Nephron progenitor cell (in vitro differentiated cells): ENCODE results near the gene XCL1.

Source experiments
- DNase-seq: peaks from one replicate; pipeline ENCODE4 v3.0.0; 2021
- H3K27ac Mint-ChIP-seq: 2 replicates; pipeline ENCODE4 v1.8.0; 2021; ENCODE audit warnings: mild to moderate bottlenecking, moderate library complexity, mixed read lengths
- H3K27me3 Mint-ChIP-seq: 2 replicates; pipeline ENCODE4 v1.8.0; 2021; ENCODE audit warnings: mild to moderate bottlenecking, low read depth, mixed read lengths; ENCODE audit not compliant: poor library complexity
- H3K36me3 Mint-ChIP-seq: 2 replicates; pipeline ENCODE4 v1.8.0; 2021; ENCODE audit warnings: low read depth, mixed read lengths
- H3K4me1 Mint-ChIP-seq: 2 replicates; pipeline ENCODE4 v1.8.0; 2021; ENCODE audit warnings: mixed read lengths
- H3K4me3 Mint-ChIP-seq: 2 replicates; pipeline ENCODE4 v1.8.0; 2021; ENCODE audit warnings: mild to moderate bottlenecking, moderate library complexity, mixed read lengths
- H3K9me3 Mint-ChIP-seq: 2 replicates; pipeline ENCODE4 v1.8.0; 2021; ENCODE audit warnings: mild to moderate bottlenecking, moderate library complexity, mixed read lengths
- TF ChIP-seq, protein P1 (sequence below): fragments of 200-600 bp; sonication (generic); IDR thresholded peaks from 2 replicates; pipeline ENCODE4 v1.5.0; 2021; ENCODE audit warnings: antibody characterized with exemption

The XCL1 gene

DNA sequence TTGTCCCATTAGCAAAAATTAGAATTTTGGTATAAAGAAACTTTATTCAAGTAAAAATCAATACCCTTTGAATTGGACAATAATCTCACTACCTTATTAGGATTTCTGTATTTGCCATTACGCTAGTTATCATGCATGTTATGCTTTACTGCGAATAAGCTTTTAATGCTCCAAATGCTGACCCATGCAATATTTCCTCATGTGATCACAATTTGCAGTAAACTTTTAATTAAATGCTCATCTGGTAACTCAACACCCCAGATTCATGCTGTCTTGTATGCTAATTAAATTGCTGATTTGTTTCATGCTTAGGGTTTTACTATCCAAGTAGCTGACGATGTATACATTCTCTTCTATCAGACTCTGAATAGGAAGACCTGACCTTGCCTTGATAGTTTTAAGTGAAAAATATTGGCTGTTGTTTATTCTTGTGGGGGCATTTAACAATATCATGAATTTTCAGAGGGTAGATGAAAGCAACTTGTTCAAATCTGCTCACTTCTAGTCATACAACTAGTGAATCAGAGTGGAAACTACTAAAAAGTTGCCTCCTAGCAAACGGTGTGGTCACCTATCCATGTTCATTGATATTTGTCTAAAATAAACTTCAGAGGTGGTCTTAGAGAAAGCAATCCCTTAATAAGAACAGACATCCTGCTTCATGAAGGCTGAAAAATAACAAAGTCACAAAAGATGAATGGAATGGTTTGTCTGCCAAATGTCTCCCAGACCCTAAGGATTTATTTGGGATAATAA is 5.6 kb downstream of the XCL1 start:
- H3K36me3 Mint-ChIP-seq = no peaks in the 10 kb centered on the region
- no peaks in the 10 kb centered on the region for H3K27me3 Mint-ChIP-seq
- no peak for DNase-seq
- no peak overlapping the region for H3K4me3 Mint-ChIP-seq
- TF ChIP-seq, protein P1, sequence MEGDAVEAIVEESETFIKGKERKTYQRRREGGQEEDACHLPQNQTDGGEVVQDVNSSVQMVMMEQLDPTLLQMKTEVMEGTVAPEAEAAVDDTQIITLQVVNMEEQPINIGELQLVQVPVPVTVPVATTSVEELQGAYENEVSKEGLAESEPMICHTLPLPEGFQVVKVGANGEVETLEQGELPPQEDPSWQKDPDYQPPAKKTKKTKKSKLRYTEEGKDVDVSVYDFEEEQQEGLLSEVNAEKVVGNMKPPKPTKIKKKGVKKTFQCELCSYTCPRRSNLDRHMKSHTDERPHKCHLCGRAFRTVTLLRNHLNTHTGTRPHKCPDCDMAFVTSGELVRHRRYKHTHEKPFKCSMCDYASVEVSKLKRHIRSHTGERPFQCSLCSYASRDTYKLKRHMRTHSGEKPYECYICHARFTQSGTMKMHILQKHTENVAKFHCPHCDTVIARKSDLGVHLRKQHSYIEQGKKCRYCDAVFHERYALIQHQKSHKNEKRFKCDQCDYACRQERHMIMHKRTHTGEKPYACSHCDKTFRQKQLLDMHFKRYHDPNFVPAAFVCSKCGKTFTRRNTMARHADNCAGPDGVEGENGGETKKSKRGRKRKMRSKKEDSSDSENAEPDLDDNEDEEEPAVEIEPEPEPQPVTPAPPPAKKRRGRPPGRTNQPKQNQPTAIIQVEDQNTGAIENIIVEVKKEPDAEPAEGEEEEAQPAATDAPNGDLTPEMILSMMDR = no peak
- H3K4me1 Mint-ChIP-seq = peaks cover 42% of the 10 kb centered on the region
- H3K9me3 Mint-ChIP-seq = no peaks in the 10 kb centered on the region
- no peak overlapping the region for H3K27ac Mint-ChIP-seq

DNA sequence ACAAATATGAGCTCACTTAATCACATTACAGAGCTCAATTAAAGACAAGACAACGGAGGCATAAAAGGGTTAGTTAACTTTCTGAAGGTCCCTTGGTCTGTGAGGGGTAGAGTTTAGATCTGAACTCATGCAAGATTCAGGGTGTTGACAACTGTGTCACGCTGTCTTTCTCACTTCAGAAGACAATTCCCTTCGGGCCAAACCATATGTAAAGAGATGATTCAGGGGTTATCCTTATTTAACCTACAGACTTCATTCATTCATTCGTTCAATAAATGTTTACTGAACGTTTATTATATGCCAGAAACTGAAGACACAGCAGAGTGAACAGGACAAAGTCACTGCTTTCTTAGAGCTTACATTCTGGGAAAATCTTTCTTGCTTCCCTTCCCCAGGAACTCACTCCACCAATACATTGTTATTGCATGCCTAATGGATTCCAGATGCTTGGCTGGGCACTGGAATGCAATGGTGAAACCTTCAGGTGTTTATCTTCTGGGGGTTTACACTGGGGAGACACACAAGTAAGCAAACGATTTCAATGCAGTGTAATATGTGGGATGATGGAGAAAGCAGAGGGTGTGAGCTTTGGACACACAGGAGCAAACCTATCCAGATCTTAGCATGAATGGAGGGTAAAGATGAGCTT is 6.4 kb downstream of the XCL1 start:
- no peaks in the 10 kb centered on the region for H3K27me3 Mint-ChIP-seq
- H3K4me3 Mint-ChIP-seq = no peak overlapping the region
- DNase-seq = peak; percentile 22
- TF ChIP-seq, protein P1 = no peak
- peak overlapping the region; percentile 24 for H3K27ac Mint-ChIP-seq
- H3K36me3 Mint-ChIP-seq = no peaks in the 10 kb centered on the region
- peaks cover 42% of the 10 kb centered on the region for H3K4me1 Mint-ChIP-seq
- H3K9me3 Mint-ChIP-seq = peaks cover 3% of the 10 kb centered on the region

DNA sequence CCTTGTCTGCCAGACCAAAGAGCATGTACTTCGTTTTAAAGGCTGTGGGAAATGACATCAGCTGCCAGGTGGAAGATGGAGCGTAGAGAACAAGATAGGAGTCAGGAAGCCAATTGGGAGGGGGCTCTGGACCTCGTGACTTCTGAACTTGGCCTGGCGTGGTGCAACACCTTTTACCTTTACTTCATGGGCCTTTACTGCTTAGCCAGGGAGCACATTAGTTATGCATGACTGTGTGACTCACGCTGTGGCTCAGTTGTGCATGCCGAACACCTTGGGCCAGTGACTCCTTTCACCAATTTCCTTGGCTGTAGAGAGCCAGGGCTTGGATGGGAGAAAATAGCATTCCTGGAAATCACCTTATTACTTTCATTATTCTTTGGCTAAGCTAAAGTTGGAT is 7.2 kb downstream of the XCL1 start:
- DNase-seq = no peak
- peaks cover 3% of the 10 kb centered on the region for H3K9me3 Mint-ChIP-seq
- H3K27ac Mint-ChIP-seq = peak overlapping the region; percentile 2
- no peaks in the 10 kb centered on the region for H3K36me3 Mint-ChIP-seq
- no peaks in the 10 kb centered on the region for H3K27me3 Mint-ChIP-seq
- peaks cover 42% of the 10 kb centered on the region for H3K4me1 Mint-ChIP-seq
- H3K4me3 Mint-ChIP-seq = no peak overlapping the region
- TF ChIP-seq, protein P1 = no peak

DNA sequence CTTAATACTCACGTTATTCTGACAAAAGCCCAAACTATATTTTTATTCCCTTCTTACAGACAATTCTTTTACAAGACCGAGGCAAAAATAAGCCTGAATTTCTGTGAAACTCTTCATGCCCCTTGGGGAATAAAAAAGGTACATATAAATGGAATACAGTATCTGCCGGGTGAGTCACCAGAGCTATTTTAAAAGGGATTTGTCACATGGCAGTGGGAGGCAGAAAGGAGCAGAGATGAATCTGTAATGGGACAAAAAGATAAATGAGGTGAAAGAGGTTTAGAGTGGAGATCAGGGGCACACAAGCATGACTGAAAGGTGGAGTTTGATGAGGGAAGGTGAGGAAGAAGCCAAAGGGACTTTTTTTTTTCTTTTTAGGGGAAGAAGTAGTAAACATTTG is 8.8 kb downstream of the XCL1 start:
- peaks cover 42% of the 10 kb centered on the region for H3K4me1 Mint-ChIP-seq
- H3K27me3 Mint-ChIP-seq = peaks cover 3% of the 10 kb centered on the region
- no peak for DNase-seq
- TF ChIP-seq, protein P1 = no peak
- no peak overlapping the region for H3K4me3 Mint-ChIP-seq
- no peak overlapping the region for H3K27ac Mint-ChIP-seq
- H3K9me3 Mint-ChIP-seq = peaks cover 3% of the 10 kb centered on the region
- H3K36me3 Mint-ChIP-seq = no peaks in the 10 kb centered on the region

DNA sequence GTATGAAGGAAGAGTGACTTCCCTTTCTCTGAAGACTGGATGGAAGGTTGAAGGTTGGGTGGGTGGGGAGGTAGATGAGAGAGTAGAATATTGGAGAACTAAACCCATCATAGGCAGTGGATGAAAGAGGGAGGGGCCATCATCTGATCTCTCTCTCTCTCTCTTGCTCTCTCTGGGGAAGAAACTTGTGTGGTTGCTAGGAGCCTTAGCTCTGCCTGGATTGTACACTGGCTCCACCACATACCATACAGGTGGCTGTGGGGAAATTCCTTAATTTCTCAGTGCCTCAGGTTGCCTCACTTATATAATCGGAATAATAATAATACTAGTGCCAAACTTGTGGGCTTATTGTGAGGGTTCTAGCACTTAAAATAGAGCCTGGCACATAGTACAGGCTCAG is 9.5 kb downstream of the XCL1 start:
- DNase-seq = no peak
- H3K27me3 Mint-ChIP-seq = peaks cover 4% of the 10 kb centered on the region
- no peak overlapping the region for H3K4me3 Mint-ChIP-seq
- no peaks in the 10 kb centered on the region for H3K36me3 Mint-ChIP-seq
- H3K4me1 Mint-ChIP-seq = peaks cover 42% of the 10 kb centered on the region
- no peak overlapping the region for H3K27ac Mint-ChIP-seq
- TF ChIP-seq, protein P1 = no peak
- peaks cover 3% of the 10 kb centered on the region for H3K9me3 Mint-ChIP-seq
